ENCODE measurements around the gene RAI2.

RAI2 gene

GRCh38 chrX:17860811-17861488, at the start of gene RAI2:
Gene RAI2, minus strand, starts transcription at chrX:17861298. Its CDS starts 59,288 bp downstream, at chrX:17802010.
- peak within 1 kb of the TSS; percentile 23 for H3K4me3 ChIP-seq (ENCODE audit: low read depth, low read length)
- no peak for DNase-seq (ENCODE audit: low read depth)
- TF ChIP-seq CTCF (IDR thresholded peaks at IDR 0.05; ENCODE audit: control insufficient read depth, extremely low read depth, insufficient read depth): 0 out of 2 replicates have a peak, but pooled peaks have one; percentile 3

DNA sequence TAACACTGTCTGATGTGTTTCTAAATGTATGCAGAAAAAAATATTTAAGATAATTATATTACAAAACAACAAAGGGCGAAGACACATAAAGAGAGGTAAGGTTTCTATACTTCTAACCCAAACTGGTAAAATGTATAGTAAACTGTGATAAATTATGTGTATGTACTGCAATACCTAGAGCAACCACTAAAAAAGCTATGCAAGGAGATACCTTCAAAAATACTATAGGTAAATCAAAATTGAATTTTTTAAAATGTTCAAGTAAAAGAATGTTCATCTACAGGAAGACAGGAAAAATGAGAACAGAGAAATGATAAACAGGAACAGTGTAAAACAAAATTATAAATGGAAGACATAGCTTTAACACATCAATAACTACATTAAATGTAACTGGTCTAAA, 27.3 kb upstream of the RAI2 start:
- H3K4me3 ChIP-seq (ENCODE audit: low read depth, low read length): no peak overlapping the region
- DNase-seq (ENCODE audit: low read depth): no peak
- TF ChIP-seq CTCF (IDR thresholded peaks at IDR 0.05; ENCODE audit: control insufficient read depth, extremely low read depth, insufficient read depth): no peak

DNA sequence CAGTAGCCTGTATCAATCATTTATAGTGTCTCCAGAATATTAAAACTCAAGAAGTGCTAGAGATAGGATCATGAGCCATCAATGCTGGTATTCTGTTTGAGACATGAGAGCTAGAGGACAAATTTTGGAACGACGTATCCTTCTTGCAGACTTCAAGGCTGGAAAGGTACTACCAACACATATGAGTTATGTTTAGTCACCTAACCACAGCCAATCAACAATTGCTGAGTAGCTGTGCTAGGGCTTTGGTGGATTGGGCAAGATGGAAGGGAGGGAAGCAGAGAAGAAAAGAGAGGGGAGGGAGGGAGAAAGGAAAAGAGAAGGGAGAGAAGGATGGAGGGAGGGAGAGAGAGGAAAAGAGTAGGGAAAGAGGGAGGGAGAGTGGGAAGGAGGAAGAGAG, 21.6 kb upstream of the RAI2 start:
- DNase-seq (ENCODE audit: low read depth): no peak
- no peak overlapping the region for H3K4me3 ChIP-seq (ENCODE audit: low read depth, low read length)
- no peak for TF ChIP-seq CTCF (IDR thresholded peaks at IDR 0.05; ENCODE audit: control insufficient read depth, extremely low read depth, insufficient read depth)

- no peak overlapping the region for H3K4me3 ChIP-seq (ENCODE audit: low read depth, low read length)
- TF ChIP-seq CTCF (IDR thresholded peaks at IDR 0.05; ENCODE audit: control insufficient read depth, extremely low read depth, insufficient read depth): no peak
- DNase-seq (ENCODE audit: low read depth): no peak
Measured at GRCh38 chrX:17878028-17878670, 17.1 kb upstream of the RAI2 start.

GRCh38 chrX:17876135-17876534, 15.0 kb upstream of the RAI2 start:
- TF ChIP-seq CTCF (IDR thresholded peaks at IDR 0.05; ENCODE audit: control insufficient read depth, extremely low read depth, insufficient read depth): no peak
- H3K4me3 ChIP-seq (ENCODE audit: low read depth, low read length): no peak overlapping the region
- no peak for DNase-seq (ENCODE audit: low read depth)

- H3K4me3 ChIP-seq (ENCODE audit: low read depth, low read length): no peak overlapping the region
- no peak for DNase-seq (ENCODE audit: low read depth)
- TF ChIP-seq CTCF (IDR thresholded peaks at IDR 0.05; ENCODE audit: control insufficient read depth, extremely low read depth, insufficient read depth): no peak
Measured at GRCh38 chrX:17869580-17869979, 8.5 kb upstream of the RAI2 start.

All from LNCaP clone FGC (cell line).